OCI-LY1 (cell line): ENCODE measurements around the gene HAGH.
A peak's percentile ranks its signal among the peaks of the same experiment; 100 is the strongest.

ENCODE experiments used
- H2AFZ ChIP-seq: fragments of 200-600 bp; sonication (generic), shearing (Covaris generic); 2 replicates; pipeline ENCODE4 v1.6.0; 2014; ENCODE audit warnings: antibody characterized with exemption, mild to moderate bottlenecking, low read length
- H3F3A ChIP-seq: fragments of 200-600 bp; sonication (generic), shearing (Covaris generic); 2 replicates; pipeline ENCODE4 v1.6.0; 2014; ENCODE audit warnings: mild to moderate bottlenecking, antibody characterized with exemption, low read length, moderate library complexity; ENCODE audit not compliant: insufficient read depth
- H3K27ac ChIP-seq: fragments of 200-600 bp; sonication (generic); 2 replicates; pipeline ENCODE4 v1.5.1; 2014; ENCODE audit warnings: low read length, mixed run types, mild to moderate bottlenecking, low read depth; ENCODE audit not compliant: poor library complexity, severe bottlenecking
- H3K27me3 ChIP-seq: fragments of 200-600 bp; sonication (generic); 2 replicates; pipeline ENCODE4 v1.6.0; 2014; ENCODE audit warnings: antibody characterized with exemption, mild to moderate bottlenecking, low read length, moderate library complexity; ENCODE audit not compliant: insufficient read depth
- H3K36me3 ChIP-seq: fragments of 200-600 bp; sonication (generic); 2 replicates; pipeline ENCODE4 v1.6.1; 2014; ENCODE audit warnings: mild to moderate bottlenecking, antibody characterized with exemption, low read length, moderate library complexity, mixed read lengths; ENCODE audit not compliant: insufficient read depth
- H3K4me1 ChIP-seq: fragments of 200-600 bp; sonication (generic); 2 replicates; pipeline ENCODE4 v1.5.1; 2014; ENCODE audit warnings: mild to moderate bottlenecking, low read length, moderate library complexity; ENCODE audit not compliant: insufficient read depth, severe bottlenecking
- H3K4me2 ChIP-seq: fragments of 200-600 bp; sonication (generic), shearing (Covaris generic); 2 replicates; pipeline ENCODE4 v1.6.1; 2014; ENCODE audit warnings: low read length
- H3K4me3 ChIP-seq: fragments of 200-600 bp; sonication (generic); 2 replicates; pipeline ENCODE4 v1.5.1; 2014; ENCODE audit warnings: low read length, low read depth, mild to moderate bottlenecking, mixed read lengths; ENCODE audit not compliant: poor library complexity, severe bottlenecking
- H3K79me2 ChIP-seq: fragments of 200-600 bp; shearing (Covaris generic); 2 replicates; pipeline ENCODE4 v1.6.1; 2016; ENCODE audit warnings: mixed run types, low read length, mixed read lengths; ENCODE audit not compliant: insufficient read depth
- H3K9ac ChIP-seq: fragments of 200-600 bp; sonication (generic), shearing (Covaris generic); 2 replicates; pipeline ENCODE4 v1.6.1; 2014; ENCODE audit warnings: mild to moderate bottlenecking, low read length, mixed read lengths
- H3K9me2 ChIP-seq: fragments of 200-600 bp; sonication (generic), shearing (Covaris generic); 2 replicates; pipeline ENCODE4 v1.6.1; 2014; ENCODE audit warnings: low read depth, mild to moderate bottlenecking, low read length, mixed read lengths
- H3K9me3 ChIP-seq: fragments of 200-600 bp; shearing (Covaris generic); 2 replicates; pipeline ENCODE4 v1.6.1; 2014; ENCODE audit warnings: low read length, mixed read lengths
- H4K20me1 ChIP-seq: fragments of 200-600 bp; sonication (generic), shearing (Covaris generic); 2 replicates; pipeline ENCODE4 v1.6.0; 2016; ENCODE audit warnings: mild to moderate bottlenecking, low read length; ENCODE audit not compliant: insufficient read depth
- CTCF ChIP-seq: fragments of 200-600 bp; sonication (generic), shearing (Covaris generic); IDR thresholded peaks from 2 replicates; pipeline ENCODE4 v1.5.1; 2017; ENCODE audit warnings: mild to moderate bottlenecking, antibody characterized with exemption, low read length, moderate library complexity, mixed read lengths
- EZH2 ChIP-seq: fragments of 200-600 bp; sonication (generic), shearing (Covaris generic); IDR thresholded peaks from 2 replicates; pipeline ENCODE4 v1.8.0; 2017; ENCODE audit warnings: borderline replicate concordance, mixed run types, mild to moderate bottlenecking, antibody characterized with exemption, low read length, moderate library complexity, mixed read lengths

Gene HAGH

GRCh38 chr16:1771864-1772361 is 54.7 kb downstream of the HAGH start:
- H3F3A ChIP-seq, result no peaks in the 10 kb centered on the region
- H2AFZ ChIP-seq, result no peak overlapping the region
- peaks cover 43% of the 10 kb centered on the region for H3K36me3 ChIP-seq
- H3K4me2 ChIP-seq, result peak overlapping the region; percentile 91
- peak overlapping the region; percentile 88 for H3K9ac ChIP-seq
- H4K20me1 ChIP-seq, result no peaks in the 10 kb centered on the region
- H3K9me3 ChIP-seq, result no peaks in the 10 kb centered on the region
- no peaks in the 10 kb centered on the region for H3K9me2 ChIP-seq
- H3K4me1 ChIP-seq, result peaks cover 22% of the 10 kb centered on the region
- TF ChIP-seq CTCF, result no peak
- TF ChIP-seq EZH2, result no peak
- no peaks in the 10 kb centered on the region for H3K27me3 ChIP-seq
- H3K4me3 ChIP-seq, result peak overlapping the region; percentile 85
- peak overlapping the region; percentile 83 for H3K27ac ChIP-seq
- H3K79me2 ChIP-seq, result 0 out of 2 replicates have a peak, but pooled peaks cover 3% of the 10 kb centered on the region

DNA sequence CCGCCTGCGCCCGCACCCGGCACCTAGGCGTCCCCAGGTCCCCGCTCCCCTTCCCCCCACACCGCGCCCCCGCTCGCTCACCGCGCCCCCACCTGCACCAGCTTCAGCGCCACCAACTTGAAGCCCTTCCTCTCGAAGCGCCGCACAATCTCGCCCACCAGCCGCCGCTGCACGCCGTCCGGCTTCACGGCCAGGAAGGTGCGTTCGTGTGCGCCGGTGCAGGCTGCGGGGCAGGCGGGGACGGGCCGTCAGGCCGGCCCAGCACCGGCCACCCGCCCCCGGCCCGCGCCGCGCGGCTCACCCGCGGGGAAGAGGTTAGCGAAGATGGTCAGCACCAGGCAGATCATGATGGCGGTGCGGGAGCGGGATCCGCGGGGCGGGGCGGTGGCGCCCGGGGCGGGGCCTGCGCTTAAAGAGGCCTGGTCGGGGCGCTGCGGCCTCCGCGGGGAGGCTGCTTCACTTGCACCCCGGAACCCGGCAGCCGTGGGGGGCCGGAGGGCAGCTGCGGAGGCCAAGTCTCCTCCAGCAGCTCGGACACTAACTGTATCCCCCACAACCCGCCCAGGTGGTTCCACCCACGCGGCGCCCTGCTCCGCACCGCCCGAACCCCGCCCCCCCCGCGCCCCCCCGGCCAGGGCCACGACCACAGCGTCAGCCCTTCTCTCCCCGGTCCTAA is 55.3 kb downstream of the HAGH start, which contains the start of gene NME3:
Gene NME3, minus strand, starts transcription at position 356 of the 676 bp plus-strand sequence. Its CDS starts 9 bp downstream, at position 347.
- no peaks in the 10 kb centered on the region for H3K9me3 ChIP-seq
- peak within 1 kb of the TSS; percentile 83 for H3K27ac ChIP-seq
- TF ChIP-seq EZH2, result no peak
- no peak for TF ChIP-seq CTCF
- no peaks in the 10 kb centered on the region for H3K9me2 ChIP-seq
- H4K20me1 ChIP-seq, result no peaks in the 10 kb centered on the region
- 0 out of 2 replicates have a peak, but pooled peaks cover 3% of the 10 kb centered on the region for H3K79me2 ChIP-seq
- no peaks in the 10 kb centered on the region for H3K27me3 ChIP-seq
- H3K9ac ChIP-seq, result peak within 1 kb of the TSS; percentile 88
- no peaks in the 10 kb centered on the region for H3F3A ChIP-seq
- H3K4me3 ChIP-seq, result peak within 1 kb of the TSS; percentile 85
- peaks cover 42% of the 10 kb centered on the region for H3K36me3 ChIP-seq
- peaks cover 22% of the 10 kb centered on the region for H3K4me1 ChIP-seq
- H3K4me2 ChIP-seq, result peak within 1 kb of the TSS; percentile 91
- H2AFZ ChIP-seq, result no peak within 1 kb of the TSS

GRCh38 chr16:1770328-1771187 is 56.1 kb downstream of the HAGH start:
- Histone ChIP-seq H3K27me3 (no peaks in the 10 kb centered on the region), H3K79me2 (0 out of 2 replicates have a peak, but pooled peaks cover 3% of the 10 kb centered on the region), H3K36me3 (peaks cover 49% of the 10 kb centered on the region), H3K9ac (peak overlapping the region; percentile 88), H3K4me1 (peaks cover 22% of the 10 kb centered on the region), H4K20me1 (no peaks in the 10 kb centered on the region), H3K9me2 (no peaks in the 10 kb centered on the region), H2AFZ (no peak overlapping the region), H3K27ac (peak overlapping the region; percentile 59), H3F3A (no peaks in the 10 kb centered on the region), H3K4me2 (peak overlapping the region; percentile 91), H3K9me3 (no peaks in the 10 kb centered on the region), H3K4me3 (peak overlapping the region; percentile 85)
- no peak for TF ChIP-seq CTCF
- no peak for TF ChIP-seq EZH2
